Stimulated activated CD4-positive, alpha-beta T cell treated with anti-CD3 and anti-CD28 coated beads, Interleukin-12 subunit alpha, Interleukin-12 subunit beta, amount 100 ng/mL, for 48 hours (primary cell): ENCODE data around the gene DLD.
"Not testable (repeated sequence)": the region's sequence is repeated elsewhere in the genome, so short reads cannot be mapped to it uniquely, and the experiment has no call there.

Source experiments
- DNase-seq, 3 donors: peaks; one replicate each; pipeline ENCODE4 v3.0.0-alpha.2; 2020; ENCODE audit warnings: low read depth in 2 of 3, low spot score in 1 of 3

Gene DLD

DNA sequence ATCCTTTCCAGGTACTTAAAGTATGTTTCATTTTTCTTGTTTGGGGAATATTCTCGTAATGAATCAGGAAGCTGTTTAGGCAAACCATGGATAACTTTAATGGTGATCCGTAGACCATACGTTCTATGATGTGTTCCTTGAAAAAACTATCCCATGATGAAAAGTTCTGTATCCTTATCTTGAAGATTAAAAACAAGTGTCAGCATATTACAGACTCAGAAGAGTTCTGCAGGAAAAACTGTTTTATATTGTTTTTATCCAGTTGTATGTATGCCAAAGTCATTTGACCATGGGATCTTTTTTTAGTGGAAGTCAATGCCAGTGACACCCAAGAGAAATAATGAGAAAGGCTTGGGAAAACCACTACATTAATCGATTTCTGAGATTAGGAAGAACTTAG lies 52.0 kb downstream of the DLD start:
- DNase-seq = no peak

DNA sequence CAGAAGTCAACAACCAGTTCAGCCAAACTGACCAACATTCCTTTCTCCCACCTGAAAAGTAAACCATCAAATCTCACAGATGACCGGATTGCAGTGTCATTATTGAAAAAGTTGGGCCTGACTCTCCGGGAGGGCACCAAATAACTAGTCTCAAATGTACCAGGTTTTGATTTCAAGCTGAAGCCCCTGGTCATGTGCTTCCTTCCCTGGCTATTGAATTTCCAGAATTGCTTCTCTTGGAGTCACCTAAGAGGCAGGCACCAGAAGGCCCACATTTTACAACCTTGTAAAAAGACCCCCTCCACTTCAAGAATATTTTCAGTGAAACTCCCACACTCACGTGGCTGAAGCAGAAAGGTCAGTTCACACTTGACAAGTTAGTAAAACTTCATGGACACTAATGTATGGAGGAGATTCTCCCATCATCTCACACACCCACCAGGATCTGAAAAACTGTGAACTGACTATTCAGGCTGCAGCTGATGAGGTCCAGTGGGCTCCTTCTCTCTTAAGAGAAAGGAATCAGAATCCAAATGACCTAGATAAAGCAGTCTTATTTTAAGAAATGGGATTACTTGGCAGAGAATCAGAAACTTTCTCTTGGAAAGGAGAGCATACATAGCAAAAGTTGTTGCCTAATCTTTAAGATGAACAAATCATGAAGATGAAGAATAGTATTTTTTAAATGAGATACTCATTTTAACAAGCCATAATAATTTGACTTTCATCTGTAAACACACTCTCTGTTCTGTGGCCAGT lies 53.6 kb downstream of the DLD start:
- DNase-seq = no peak

DNA sequence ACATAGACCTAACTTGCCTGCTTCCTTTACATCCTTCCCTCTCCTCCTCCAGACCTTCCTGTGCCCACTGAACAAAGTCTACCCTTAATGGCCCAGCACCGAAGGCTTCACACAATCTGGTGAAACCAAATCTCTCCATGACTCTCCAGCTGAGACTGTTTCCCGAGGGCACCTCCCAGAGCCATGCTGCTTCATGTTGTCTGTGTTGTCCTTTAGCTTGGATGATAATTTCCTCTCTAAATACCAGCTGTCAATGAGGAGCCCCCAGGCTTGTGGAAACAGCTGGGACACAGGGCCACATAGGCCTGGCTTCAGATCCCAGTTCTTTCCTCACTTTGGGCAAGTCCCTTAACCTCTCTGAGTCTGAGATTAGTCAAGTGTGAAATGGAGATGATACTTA lies 54.3 kb downstream of the DLD start:
- no peak for DNase-seq

DNA sequence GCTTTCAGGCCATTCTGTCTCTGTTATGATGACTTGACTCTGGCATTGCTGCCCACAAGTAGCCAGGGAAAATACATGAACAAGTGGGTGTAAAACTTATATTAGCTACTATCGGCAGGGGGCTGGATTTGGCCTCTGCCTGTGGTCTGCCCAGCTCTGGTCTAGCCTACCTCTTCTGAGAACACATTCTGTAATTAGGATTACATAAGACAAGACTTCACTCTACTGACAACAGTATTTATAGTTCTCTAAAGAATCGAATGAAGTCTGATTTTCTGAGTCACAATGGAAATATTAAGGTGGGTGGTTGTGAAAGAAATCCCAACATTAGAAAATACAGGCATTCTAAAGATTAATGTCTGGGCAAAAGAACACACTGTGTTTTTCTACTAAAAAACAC lies 55.5 kb downstream of the DLD start:
- DNase-seq = no peak

DNA sequence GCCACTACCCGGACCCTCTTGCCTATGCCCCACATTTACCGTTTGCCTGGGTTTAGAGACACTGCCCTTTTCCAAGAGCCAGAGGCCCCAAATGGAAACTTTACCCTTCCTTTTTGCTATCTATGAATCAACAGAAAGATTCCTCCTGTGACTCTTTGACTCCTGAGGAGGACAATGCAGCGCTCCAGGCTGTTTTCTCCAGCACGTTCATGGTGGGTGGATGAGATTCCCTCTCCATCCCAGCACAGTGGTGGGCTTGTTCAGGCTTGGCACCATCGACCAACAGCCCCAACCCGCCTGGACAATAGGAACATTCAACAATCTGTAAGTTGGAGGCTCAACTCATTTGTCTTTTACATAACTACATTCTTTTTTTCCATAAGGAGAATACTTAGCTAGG lies 55.9 kb downstream of the DLD start:
- DNase-seq = no peak

DNA sequence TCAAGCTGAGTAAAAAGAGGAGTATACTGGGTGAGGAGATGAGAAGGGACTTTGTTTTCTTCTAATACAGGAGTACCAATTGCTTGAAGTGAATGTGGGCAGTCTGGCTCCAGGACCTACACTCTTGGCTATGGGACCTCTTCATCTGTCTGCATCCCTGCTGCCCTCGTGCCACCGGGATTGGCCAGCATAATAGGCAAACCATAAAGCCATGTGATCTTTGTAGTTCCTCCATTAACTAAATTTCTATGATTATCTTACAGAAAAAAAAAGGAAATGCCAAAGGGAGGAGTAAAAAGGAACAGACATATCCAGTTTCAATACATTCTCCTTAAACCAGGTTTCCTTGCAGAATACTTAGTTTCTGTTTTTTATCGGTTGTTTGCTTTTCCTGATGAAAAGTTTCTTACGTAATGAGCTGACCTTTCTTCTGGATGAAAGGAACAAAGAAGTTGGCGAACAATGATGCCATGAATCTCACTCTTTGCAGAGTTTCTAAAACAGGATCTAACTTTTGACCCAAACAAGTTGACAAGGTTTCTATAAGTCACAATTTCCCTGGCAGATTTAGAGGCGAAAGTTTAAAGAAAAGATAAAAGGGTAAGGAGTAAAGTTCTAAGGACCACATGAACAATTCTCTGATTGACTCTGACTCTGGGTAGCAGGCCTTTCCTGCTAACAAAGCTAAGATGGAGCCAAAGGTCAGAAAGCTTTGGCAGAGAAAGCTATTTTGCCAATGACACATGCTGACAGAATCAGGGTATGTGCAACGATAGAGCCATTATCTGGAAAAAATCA lies 57.9 kb downstream of the DLD start:
- DNase-seq = no peak

DNA sequence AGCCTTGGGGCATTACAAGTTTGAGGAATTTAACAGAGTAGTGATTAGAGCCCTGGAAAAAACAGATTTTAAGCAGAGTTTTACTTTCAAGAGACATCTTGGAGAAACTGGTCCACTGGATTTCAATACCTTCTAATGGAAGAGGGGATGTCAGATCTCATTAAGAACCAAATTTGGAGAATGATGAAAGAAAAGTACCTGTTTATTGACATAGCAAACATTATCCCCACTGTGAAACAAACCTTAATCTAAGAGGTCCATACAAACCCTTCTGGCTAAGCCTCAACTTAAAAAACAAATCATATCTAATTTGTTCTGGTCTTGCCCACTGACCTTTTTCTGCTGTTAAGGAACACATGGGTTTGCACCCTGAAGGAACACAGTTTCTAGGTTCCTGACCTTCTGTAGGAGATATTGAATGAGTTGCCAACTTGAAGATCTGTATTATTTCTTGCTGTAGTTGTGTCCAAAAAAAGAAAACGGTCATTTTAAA lies 58.5 kb downstream of the DLD start:
- DNase-seq = no peak

DNA sequence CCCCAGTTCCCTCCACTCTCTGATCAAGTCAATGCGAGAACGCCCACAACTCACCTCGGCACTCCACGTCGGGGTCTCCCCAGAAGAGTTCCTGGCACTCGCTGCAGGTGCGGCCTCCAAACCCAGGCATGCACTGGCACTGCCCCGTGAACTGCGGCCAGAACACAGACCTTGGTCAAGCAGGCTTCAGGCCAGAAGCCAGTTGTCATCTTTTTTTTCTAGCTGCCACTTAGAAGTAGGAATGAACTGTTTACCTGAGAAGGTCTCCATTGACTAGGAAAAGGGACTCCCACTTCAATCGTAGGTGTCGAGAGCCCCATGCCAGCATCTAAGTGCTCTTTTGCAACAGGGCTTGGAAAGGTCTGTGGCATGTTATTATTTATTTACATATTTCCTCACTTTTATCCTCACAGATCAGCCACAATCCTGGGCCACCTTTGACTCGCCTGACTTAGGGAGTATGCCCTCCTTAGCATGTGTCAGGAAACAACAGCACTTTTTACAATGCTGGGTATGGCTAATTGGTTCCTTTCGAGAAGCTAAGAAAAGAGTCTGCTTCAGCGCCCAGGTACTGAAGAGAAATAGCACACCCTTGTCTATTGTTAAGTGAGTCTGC lies 60.3 kb downstream of the DLD start:
- DNase-seq = no peak

DNA sequence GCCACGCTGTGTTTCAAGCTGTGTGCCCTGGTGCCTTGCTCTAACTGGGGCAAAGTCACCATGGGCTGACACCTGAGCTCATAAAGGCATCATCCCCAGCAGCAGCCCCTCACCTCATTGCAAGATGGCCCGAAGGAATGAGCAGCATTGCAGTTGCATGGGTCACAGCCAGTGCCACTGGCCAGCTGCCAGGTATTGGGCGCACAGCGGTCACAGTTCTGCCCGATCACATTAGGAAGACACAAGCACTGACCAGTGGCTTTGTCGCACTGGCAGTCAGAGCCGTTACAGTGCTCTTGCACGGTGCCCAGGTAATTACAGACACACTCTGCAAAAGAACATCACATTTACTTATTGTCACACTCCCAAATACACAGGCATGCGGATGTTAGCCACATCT lies 60.9 kb downstream of the DLD start:
- DNase-seq = no peak

DNA sequence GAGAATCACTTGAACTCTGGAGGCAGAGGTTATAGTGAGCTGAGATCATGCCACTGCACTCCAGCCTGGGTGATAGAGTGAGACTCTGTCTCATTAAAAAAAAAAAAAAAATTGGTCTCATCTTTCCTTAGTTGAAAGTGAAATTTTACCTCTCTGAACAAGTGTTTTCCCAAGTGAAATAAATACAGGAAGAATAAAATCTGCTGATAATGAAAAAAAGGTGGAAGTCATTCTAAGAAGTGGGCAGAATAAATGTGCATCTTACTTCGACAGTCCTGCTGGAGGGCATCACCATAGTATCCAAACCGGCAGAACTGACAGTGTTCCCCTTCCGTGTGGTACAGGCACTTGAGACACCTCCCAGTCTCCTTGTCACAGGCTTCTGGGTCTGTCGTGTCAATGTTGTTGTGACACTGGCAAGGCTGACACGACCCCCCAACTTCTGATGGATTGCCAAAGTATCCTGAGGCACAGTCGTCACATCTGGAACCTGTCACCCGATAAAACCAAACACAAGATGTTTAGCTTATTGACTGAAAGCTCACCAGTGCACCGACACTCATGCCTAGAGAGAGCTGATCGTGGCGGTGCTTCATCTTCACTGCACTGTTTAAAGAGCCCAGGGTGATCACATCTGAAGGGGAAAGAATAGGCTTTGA lies 62.4 kb downstream of the DLD start:
- DNase-seq = no peak

DNA sequence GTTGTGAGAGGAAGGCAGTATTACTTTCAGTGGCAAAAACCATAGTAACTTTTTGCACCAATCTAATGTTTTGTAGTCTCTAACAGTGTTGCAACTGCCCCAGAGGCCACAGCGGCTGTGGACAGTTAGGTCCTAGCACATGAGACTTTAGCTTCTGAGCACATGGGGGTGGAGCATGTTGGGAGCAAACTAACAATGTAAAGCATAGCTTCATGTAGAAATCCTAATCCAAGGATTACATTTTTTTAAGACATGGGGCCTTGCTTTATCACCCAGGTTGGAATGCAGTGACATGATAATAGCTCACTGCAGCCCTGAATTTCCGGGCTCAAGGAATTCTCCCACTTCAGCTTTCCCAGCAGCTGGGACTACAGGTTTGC lies 62.9 kb downstream of the DLD start:
- no peak for DNase-seq

DNA sequence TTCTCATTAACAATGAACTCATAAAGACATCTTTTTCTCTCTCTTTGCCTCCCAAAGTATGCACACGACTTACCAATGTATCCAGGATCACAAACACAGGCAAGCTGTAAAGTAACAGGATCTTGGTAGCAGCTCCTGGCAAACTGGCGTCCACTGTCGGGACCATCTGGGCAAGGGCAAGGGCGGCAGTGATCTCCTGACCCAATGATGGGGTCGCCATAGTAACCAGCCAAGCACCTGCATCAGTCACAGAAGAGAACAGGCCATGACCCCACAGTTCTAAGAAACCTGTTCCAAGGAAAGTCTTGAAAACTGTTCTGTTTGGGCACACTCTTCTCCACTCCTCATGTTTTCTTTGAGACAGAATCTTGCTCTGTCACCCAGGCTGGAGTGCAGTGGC lies 64.4 kb downstream of the DLD start:
- no peak for DNase-seq

DNA sequence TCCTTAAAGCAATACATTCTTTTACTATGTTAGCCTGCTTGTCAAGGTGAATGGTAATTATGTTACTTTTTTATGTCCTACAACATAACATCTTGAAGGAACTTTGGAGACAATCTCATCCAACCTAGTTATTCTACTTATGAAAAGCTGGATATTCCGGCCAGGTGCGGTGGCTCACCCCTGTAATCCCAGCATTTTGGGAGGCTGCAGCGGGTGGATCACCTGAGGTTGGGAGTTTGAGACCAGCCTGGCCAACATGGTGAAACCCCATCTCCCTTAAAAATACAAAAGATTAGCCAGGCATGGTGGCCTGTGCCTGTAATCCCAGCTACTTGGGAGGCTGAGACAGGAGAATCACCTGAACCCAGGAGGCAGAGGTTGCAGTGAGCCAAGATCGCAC lies 66.0 kb downstream of the DLD start:
- not testable (repeated sequence) for DNase-seq

DNA sequence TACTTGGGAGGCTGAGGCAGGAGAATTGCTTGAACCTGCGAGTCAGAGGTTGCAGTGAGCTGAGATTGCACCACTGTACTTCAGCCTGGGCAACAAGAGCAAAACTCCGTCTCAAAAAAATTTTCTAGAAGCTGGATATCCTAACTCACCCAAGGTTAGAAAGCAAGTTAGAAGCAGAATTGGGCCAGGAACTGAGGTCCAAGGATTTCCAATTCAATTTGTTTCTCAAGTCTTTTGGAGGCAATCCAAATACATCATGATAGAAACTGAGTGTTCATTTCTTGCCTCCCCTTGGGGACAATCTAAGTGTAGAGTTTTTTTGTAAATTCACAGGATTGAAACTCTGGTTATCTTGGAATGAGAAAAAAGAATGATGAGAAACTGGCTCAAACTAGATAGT lies 66.5 kb downstream of the DLD start:
- DNase-seq = no peak

DNA sequence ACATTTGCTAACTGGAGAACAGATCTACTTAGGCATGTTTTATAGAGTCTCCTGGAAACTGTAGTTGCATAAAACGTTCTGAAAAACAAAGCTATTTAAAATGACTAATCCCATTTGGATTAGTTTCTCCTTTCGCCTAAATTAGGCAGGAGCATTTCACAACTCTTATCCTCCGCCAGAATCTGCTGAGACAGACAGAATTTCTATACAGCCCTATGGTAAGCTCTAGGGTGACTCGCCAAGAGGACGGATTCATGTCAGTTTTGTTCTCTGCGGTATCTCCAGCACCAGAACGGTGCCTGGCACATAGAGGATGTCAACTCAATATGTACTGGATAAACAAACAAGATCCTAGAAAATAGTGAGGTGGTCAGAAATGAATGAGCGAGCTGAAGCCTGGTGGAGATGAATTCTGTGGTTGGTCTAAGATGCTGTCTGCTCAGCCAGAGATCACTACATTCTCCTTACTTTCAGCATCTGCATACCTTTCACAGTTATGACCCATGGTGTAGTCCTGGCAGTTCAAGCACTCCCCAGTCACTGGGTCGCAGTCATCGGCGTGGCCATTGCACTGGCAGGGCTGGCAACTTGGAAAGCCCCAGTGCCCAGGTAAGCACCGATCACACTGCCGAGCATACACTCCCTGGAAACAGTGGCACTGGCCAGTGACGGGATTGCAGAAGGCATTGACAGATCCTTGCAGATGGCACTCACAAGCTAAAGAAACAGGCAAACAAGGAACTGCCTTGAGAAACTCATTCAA lies 68.0 kb downstream of the DLD start:
- no peak for DNase-seq

DNA sequence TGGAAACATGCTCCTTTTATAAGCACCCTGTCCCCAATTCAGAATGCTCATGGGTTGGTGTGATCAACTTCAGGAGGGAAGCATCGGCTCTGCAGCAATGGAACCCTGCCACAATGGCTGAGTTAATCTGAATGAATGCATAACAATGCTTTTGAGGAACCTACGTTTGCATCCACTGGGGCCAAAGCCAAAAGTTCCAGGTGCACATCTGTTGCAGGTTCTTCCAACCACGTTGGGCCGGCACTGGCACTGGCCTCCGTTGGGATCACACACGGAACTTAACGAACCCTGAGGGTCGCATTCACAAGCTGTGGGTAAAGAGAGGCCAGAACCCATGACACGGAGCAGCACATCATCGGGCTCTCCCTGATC lies 68.5 kb downstream of the DLD start:
- DNase-seq = no peak

DNA sequence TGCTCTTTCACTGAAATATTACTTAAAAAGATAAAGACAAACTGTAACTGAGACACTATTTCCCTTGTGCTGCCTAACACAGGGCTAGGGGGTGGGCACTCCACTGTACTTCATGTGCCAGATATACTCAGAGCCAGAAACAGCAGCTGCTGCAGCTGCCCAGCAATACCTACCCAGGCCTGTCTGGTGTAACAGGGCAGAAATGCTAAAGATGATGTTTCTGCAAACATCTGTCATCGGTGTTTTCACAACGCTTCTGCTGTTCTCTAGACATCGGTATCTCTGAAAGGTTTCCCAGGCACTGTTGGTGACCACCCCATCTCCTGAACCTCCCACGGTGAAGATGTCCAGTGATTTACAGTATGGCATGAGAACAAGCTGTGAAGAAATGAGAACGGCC lies 69.3 kb downstream of the DLD start:
- no peak for DNase-seq

DNA sequence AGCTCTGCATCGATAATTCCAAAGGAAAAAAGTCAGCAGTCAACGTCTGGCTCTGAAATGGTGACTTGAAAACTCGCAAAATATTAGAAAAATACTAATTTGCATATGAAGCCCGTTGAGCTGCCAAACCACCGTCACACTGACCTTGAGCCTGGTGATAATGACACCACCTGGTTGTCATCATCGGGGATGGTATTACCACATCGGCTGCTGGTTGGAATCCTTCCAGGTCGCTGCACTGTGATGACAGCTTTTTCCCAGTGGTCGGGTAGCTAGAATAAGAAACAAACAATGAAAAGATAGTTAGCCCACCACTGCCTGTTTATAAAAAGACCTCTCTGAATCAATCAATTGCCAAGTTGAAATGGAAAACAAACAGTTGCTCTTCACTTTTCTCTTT lies 70.4 kb downstream of the DLD start:
- no peak for DNase-seq

DNA sequence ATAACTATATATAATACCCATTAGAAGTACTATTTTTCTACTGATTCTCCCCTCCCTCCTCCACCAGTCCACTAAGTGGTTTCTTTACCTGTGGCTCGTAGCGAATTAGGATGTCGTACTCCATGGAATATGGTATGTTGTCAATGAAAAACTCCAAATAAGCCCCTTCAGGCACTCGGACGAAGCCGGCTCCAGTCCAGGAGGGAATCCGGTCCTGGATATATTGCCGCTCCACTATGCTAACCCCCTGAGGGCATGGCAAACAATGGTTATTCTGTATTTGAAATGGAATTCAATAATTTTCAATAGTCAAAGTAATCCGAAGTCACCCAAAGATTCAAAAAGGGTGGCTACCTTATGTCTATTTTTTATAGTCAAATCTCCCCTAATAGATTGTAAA lies 71.8 kb downstream of the DLD start:
- DNase-seq = no peak

DNA sequence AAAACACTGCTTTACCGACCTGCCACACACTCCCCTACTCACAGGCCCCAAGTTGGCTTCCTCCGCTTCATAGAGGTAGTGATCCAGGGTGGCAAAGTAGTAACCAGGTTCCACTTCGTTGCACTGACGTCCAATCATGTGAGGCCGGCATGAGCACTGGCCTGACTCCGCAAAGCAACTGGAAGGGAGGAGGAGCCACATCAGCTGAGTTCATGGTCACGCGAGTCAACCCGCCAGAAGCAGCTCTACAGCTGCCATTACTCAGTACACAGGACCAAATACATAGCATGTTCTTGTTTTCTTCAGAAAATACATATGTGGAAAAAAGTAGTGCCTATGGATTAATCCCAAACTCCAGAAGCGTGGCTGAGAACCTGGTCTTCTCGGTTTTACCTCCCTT lies 73.5 kb downstream of the DLD start:
- DNase-seq = no peak

DNA sequence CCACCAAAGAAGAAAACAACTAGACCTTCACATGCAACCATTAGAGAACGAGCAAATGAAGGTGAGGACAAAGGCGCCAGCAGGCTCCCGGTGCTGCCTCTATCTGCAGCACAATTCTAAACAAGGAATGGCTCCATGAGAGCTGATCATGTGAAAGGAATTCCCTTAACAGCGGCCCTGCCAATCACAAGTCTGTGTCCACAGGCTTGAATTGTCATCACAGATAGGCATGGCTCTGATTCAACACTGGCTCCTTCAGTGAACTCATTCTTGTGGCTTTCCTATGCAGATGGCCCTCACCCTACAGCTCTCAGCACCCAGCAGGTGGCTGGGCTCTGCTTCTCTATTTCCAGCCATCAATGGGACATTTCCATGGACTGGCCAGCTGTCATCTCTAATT lies 75.7 kb downstream of the DLD start:
- no peak for DNase-seq
